ENCODE data around the gene KLK1. TPM values are rescaled to one million over a fixed set of nuclear protein-coding genes. Genes with fewer than 3 reads are reported as not detected.
A peak's percentile ranks its signal among the peaks of the same experiment; 100 is the strongest.
"Not testable (repeated sequence)": the region's sequence is repeated elsewhere in the genome, so short reads cannot be mapped to it uniquely, and the experiment has no call there.

The KLK1 gene
- total RNA-seq, 1 donor from 2014 or later, result 2.7 TPM

DNA sequence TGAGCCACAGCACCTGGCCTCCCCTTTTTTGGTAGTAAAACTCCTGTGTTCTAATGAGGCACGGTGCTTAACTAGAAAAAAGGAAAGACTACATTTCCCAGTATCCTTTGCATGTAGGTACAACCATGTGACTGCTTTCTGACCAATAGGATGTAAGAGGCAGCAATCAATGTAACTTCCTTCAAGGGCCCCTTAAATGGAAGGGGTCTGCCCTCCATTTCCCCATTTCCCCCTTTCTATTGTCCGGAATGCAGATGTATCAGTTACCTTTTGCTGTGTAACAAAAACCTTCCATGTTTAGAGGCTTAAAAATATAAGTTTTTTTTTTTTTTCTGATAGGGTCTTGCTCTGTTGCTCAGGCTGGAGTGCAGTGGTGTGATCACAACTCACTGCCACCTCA, 51.1 kb downstream of the KLK1 start:
- TF ChIP-seq, protein P1, sequence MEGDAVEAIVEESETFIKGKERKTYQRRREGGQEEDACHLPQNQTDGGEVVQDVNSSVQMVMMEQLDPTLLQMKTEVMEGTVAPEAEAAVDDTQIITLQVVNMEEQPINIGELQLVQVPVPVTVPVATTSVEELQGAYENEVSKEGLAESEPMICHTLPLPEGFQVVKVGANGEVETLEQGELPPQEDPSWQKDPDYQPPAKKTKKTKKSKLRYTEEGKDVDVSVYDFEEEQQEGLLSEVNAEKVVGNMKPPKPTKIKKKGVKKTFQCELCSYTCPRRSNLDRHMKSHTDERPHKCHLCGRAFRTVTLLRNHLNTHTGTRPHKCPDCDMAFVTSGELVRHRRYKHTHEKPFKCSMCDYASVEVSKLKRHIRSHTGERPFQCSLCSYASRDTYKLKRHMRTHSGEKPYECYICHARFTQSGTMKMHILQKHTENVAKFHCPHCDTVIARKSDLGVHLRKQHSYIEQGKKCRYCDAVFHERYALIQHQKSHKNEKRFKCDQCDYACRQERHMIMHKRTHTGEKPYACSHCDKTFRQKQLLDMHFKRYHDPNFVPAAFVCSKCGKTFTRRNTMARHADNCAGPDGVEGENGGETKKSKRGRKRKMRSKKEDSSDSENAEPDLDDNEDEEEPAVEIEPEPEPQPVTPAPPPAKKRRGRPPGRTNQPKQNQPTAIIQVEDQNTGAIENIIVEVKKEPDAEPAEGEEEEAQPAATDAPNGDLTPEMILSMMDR (IDR thresholded peaks at IDR 0.05; ENCODE audit: unreplicated experiment), result no peak
- H3K27ac Mint-ChIP-seq (ENCODE audit: unreplicated experiment), result no peak overlapping the region
- H3K4me3 Mint-ChIP-seq (ENCODE audit: unreplicated experiment), result no peak overlapping the region
- DNase-seq (ENCODE audit: low spot score), result no peak
- H3K4me1 Mint-ChIP-seq (ENCODE audit: unreplicated experiment), result no peaks in the 10 kb centered on the region
- peaks cover 4% of the 10 kb centered on the region for H3K36me3 Mint-ChIP-seq (ENCODE audit: low read depth, unreplicated experiment)
- H3K27me3 Mint-ChIP-seq (ENCODE audit: unreplicated experiment), result peaks cover 5% of the 10 kb centered on the region
- peaks cover 11% of the 10 kb centered on the region for H3K9me3 Mint-ChIP-seq (ENCODE audit: unreplicated experiment)

DNA sequence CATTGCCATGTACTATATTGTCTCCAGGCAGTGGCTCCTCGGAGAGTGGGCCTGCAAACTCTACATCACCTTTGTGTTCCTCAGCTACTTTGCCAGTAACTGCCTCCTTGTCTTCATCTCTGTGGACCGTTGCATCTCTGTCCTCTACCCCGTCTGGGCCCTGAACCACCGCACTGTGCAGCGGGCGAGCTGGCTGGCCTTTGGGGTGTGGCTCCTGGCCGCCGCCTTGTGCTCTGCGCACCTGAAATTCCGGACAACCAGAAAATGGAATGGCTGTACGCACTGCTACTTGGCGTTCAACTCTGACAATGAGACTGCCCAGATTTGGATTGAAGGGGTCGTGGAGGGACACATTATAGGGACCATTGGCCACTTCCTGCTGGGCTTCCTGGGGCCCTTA, 52.7 kb downstream of the KLK1 start:
- Mint-ChIP-seq H3K27me3 (ENCODE audit: unreplicated experiment) (peaks cover 7% of the 10 kb centered on the region), H3K27ac (ENCODE audit: unreplicated experiment) (no peak overlapping the region), H3K36me3 (ENCODE audit: low read depth, unreplicated experiment) (peaks cover 4% of the 10 kb centered on the region), H3K4me1 (ENCODE audit: unreplicated experiment) (no peaks in the 10 kb centered on the region), H3K4me3 (ENCODE audit: unreplicated experiment) (peak overlapping the region; percentile 5), H3K9me3 (ENCODE audit: unreplicated experiment) (peaks cover 19% of the 10 kb centered on the region)
- TF ChIP-seq, protein P1 (IDR thresholded peaks at IDR 0.05; ENCODE audit: unreplicated experiment), result no peak
- DNase-seq (ENCODE audit: low spot score), result no peak

DNA sequence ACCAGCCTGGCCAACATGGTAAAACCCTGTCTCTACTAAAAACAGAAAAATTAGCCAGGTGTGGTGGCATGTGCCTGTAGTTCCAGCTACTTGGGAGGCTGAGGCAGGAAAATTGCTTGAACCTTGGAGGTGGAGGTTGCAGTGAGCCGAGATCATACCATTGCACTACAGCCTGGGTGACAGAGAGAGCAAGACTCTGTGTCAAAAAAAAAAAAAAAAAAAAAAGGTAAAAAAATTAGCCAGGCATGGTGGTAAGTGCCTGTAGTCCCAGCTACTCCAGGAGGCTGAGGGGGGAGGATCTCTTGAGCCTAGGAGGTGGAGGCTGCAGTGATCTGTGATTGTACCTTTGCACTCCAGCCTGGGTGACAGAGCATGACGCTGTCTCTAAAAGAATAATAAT, 53.4 kb downstream of the KLK1 start, which contains the start of gene GPR32:
GPR32 (plus strand) TSS at position 301 of the 400 bp plus-strand sequence. CDS start 137 bp downstream, outside the sequence.
- peaks cover 20% of the 10 kb centered on the region for H3K9me3 Mint-ChIP-seq (ENCODE audit: unreplicated experiment)
- H3K4me1 Mint-ChIP-seq (ENCODE audit: unreplicated experiment); H3K36me3 Mint-ChIP-seq (ENCODE audit: low read depth, unreplicated experiment); H3K27ac Mint-ChIP-seq (ENCODE audit: unreplicated experiment); DNase-seq (ENCODE audit: low spot score); H3K27me3 Mint-ChIP-seq (ENCODE audit: unreplicated experiment): not testable (repeated sequence)
- H3K4me3 Mint-ChIP-seq (ENCODE audit: unreplicated experiment), result peak within 1 kb of the TSS; percentile 5

Other genes starting within 250 kb of the KLK1 start
- gene SYT3, start 183.9 kb downstream of the KLK1 start, total RNA-seq (ENCODE audit: unreplicated experiment), result 0.15 TPM
- not detected for gene C19orf81, start 174.3 kb downstream of the KLK1 start, total RNA-seq (ENCODE audit: unreplicated experiment)
- gene SHANK1, start 104.0 kb downstream of the KLK1 start, total RNA-seq (ENCODE audit: unreplicated experiment), result 6.5 TPM
- 37.3 TPM for gene CLEC11A, start 100.4 kb downstream of the KLK1 start, total RNA-seq (ENCODE audit: unreplicated experiment)
- not detected for gene GPR32, start 53.3 kb downstream of the KLK1 start, total RNA-seq (ENCODE audit: unreplicated experiment)
- not detected for gene ACP4, start 33.4 kb downstream of the KLK1 start, total RNA-seq (ENCODE audit: unreplicated experiment)
- gene KLK15, start 9.8 kb upstream of the KLK1 start, total RNA-seq (ENCODE audit: unreplicated experiment), result not detected
- not detected for gene KLK3, start 31.1 kb upstream of the KLK1 start, total RNA-seq (ENCODE audit: unreplicated experiment)
- gene KLK2, start 49.7 kb upstream of the KLK1 start, total RNA-seq (ENCODE audit: unreplicated experiment), result not detected
- gene KLK4, start 87.6 kb upstream of the KLK1 start, total RNA-seq (ENCODE audit: unreplicated experiment), result not detected
- gene KLK5, start 129.3 kb upstream of the KLK1 start, total RNA-seq (ENCODE audit: unreplicated experiment), result not detected
- gene KLK6, start 145.8 kb upstream of the KLK1 start, total RNA-seq (ENCODE audit: unreplicated experiment), result 0.67 TPM
- gene KLK7, start 160.1 kb upstream of the KLK1 start, total RNA-seq (ENCODE audit: unreplicated experiment), result not detected
- gene KLK8, start 177.8 kb upstream of the KLK1 start, total RNA-seq (ENCODE audit: unreplicated experiment), result not detected
- gene KLK10, start 195.9 kb upstream of the KLK1 start, total RNA-seq (ENCODE audit: unreplicated experiment), result 11.1 TPM
- not detected for gene KLK11, start 202.8 kb upstream of the KLK1 start, total RNA-seq (ENCODE audit: unreplicated experiment)
- not detected for gene KLK12, start 211.2 kb upstream of the KLK1 start, total RNA-seq (ENCODE audit: unreplicated experiment)
- 0.67 TPM for gene KLK13, start 241.3 kb upstream of the KLK1 start, total RNA-seq (ENCODE audit: unreplicated experiment)